ENCODE measurements around the gene RAB44. TPM values are rescaled to one million over a fixed set of nuclear protein-coding genes. Genes with fewer than 3 reads are reported as not detected.

RAB44 gene
- total and polyA plus RNA-seq, 4 donors, result 0.29 to 0.66 TPM; not detected in 2

GRCh38 chr6:36665180-36665579 is 32.4 kb upstream of the RAB44 start:
- 97% methylated on average over 4 of the region's 4 CpGs for WGBS, 2 donors
- no peak for ATAC-seq (ENCODE audit: low FRiP score)
- H3K36me3 ChIP-seq (ENCODE audit: control insufficient read depth in 1 of 2, insufficient read depth in 2 of 2, low read length in 1 of 2), result no peaks in the 10 kb centered on the region
- DNase-seq, result no peak
- H3K4me1 ChIP-seq (ENCODE audit: control insufficient read depth in 1 of 2, insufficient read depth in 2 of 2, low read length in 2 of 2), result no peaks in the 10 kb centered on the region
- H3K9me3 ChIP-seq (ENCODE audit: control insufficient read depth, low read length), result no peaks in the 10 kb centered on the region
- intact Hi-C loops (cut with DNase I), result no loop called here
- H3K27me3 ChIP-seq (ENCODE audit: control insufficient read depth in 1 of 2, insufficient read depth in 2 of 2, low read length in 1 of 2), result no peaks in the 10 kb centered on the region
- no peak overlapping the region for H3K4me3 ChIP-seq (ENCODE audit: low read length in 2 of 2)
- H3K27ac ChIP-seq (ENCODE audit: low read depth in 1 of 2, low read length in 2 of 2), result no peak overlapping the region

GRCh38 chr6:36666287-36666686 is 31.3 kb upstream of the RAB44 start:
- no peak for ATAC-seq (ENCODE audit: low FRiP score)
- DNase-seq, result no peak
- WGBS, 2 donors, result 97% methylated on average over 2 of the region's 2 CpGs
- Histone ChIP-seq H3K36me3 (ENCODE audit: control insufficient read depth in 1 of 2, insufficient read depth in 2 of 2, low read length in 1 of 2) (no peaks in the 10 kb centered on the region), H3K27me3 (ENCODE audit: control insufficient read depth in 1 of 2, insufficient read depth in 2 of 2, low read length in 1 of 2) (no peaks in the 10 kb centered on the region), H3K4me1 (ENCODE audit: control insufficient read depth in 1 of 2, insufficient read depth in 2 of 2, low read length in 2 of 2) (no peaks in the 10 kb centered on the region), H3K27ac (ENCODE audit: low read depth in 1 of 2, low read length in 2 of 2) (no peak overlapping the region), H3K4me3 (ENCODE audit: low read length in 2 of 2) (no peak overlapping the region), H3K9me3 (ENCODE audit: control insufficient read depth, low read length) (no peaks in the 10 kb centered on the region)
- intact Hi-C loops (cut with DNase I), result no loop called here

DNA sequence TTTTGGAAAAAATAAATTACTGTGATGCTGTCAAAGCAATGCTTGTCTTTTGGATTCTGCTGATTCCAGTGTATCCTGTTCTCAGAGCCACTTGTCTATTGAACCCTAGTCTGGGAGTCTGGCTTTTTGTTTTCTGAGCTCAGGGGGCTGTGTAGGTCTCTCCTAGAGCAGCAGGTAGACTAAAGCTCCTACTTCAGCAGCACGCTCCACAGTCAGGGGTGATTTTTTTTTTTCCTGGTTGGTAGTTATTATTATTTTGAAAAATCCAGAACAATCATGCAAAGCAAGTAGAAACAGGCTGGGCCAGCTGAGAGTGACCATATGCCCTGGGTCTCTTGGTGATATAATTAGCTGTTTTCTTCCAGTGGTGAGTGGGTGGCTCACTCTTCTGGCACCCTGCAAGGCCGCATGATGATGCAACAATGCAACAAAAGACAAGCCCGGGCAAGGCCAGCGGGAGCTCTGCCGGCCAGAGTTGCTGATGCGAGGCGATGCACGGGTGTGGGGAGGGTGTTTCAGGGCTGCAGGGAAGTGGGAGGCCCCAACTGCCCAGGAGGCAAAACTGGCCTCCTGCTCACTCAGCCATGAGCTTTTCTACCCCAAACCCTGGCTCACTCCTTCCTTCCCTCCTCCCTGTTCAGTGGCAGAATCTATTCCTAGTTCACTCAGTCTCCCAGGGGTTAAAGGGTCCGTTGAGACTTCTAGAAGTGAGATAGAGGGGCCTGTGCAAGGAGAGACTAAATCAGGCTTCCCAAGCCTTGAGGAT is 30.6 kb upstream of the RAB44 start:
- WGBS, 2 donors, result 25 to 47% methylated on average over 9 of the region's 9 CpGs
- peak; percentile 91 to 95 for DNase-seq
- H3K27ac ChIP-seq (ENCODE audit: low read depth in 1 of 2, low read length in 2 of 2), result peak overlapping the region in 1 of 2 donors; percentile 13
- H3K36me3 ChIP-seq (ENCODE audit: control insufficient read depth in 1 of 2, insufficient read depth in 2 of 2, low read length in 1 of 2), result no peaks in the 10 kb centered on the region
- intact Hi-C loops (cut with DNase I), result no loop called here
- H3K4me3 ChIP-seq (ENCODE audit: low read length in 2 of 2), result no peak overlapping the region
- H3K9me3 ChIP-seq (ENCODE audit: control insufficient read depth, low read length), result no peaks in the 10 kb centered on the region
- no peaks in the 10 kb centered on the region for H3K27me3 ChIP-seq (ENCODE audit: control insufficient read depth in 1 of 2, insufficient read depth in 2 of 2, low read length in 1 of 2)
- ATAC-seq (ENCODE audit: low FRiP score), result peak; percentile 90
- H3K4me1 ChIP-seq (ENCODE audit: control insufficient read depth in 1 of 2, insufficient read depth in 2 of 2, low read length in 2 of 2), result no peaks in the 10 kb centered on the region

- Histone ChIP-seq H3K9me3 (ENCODE audit: control insufficient read depth, low read length) (no peaks in the 10 kb centered on the region), H3K27me3 (ENCODE audit: control insufficient read depth in 1 of 2, insufficient read depth in 2 of 2, low read length in 1 of 2) (no peaks in the 10 kb centered on the region), H3K36me3 (ENCODE audit: control insufficient read depth in 1 of 2, insufficient read depth in 2 of 2, low read length in 1 of 2) (no peaks in the 10 kb centered on the region), H3K27ac (ENCODE audit: low read depth in 1 of 2, low read length in 2 of 2) (no peak overlapping the region), H3K4me1 (ENCODE audit: control insufficient read depth in 1 of 2, insufficient read depth in 2 of 2, low read length in 2 of 2) (no peaks in the 10 kb centered on the region), H3K4me3 (ENCODE audit: low read length in 2 of 2) (no peak overlapping the region)
- DNase-seq (no peak), ATAC-seq (ENCODE audit: low FRiP score) (no peak)
- intact Hi-C loops (cut with DNase I), result no loop called here
- WGBS, 2 donors, result 91 to 93% methylated on average over 7 of the region's 7 CpGs
Observed at GRCh38 chr6:36668591-36668990, 29.0 kb upstream of the RAB44 start.

GRCh38 chr6:36669002-36669401 is 28.6 kb upstream of the RAB44 start:
- DNase-seq, result no peak
- intact Hi-C loops (cut with DNase I), result no loop called here
- no peak for ATAC-seq (ENCODE audit: low FRiP score)
- Histone ChIP-seq H3K4me1 (ENCODE audit: control insufficient read depth in 1 of 2, insufficient read depth in 2 of 2, low read length in 2 of 2) (no peaks in the 10 kb centered on the region), H3K27me3 (ENCODE audit: control insufficient read depth in 1 of 2, insufficient read depth in 2 of 2, low read length in 1 of 2) (no peaks in the 10 kb centered on the region), H3K27ac (ENCODE audit: low read depth in 1 of 2, low read length in 2 of 2) (no peak overlapping the region), H3K9me3 (ENCODE audit: control insufficient read depth, low read length) (no peaks in the 10 kb centered on the region), H3K4me3 (ENCODE audit: low read length in 2 of 2) (no peak overlapping the region), H3K36me3 (ENCODE audit: control insufficient read depth in 1 of 2, insufficient read depth in 2 of 2, low read length in 1 of 2) (no peaks in the 10 kb centered on the region)
- 89 to 93% methylated on average over 6 of the region's 6 CpGs for WGBS, 2 donors

DNA sequence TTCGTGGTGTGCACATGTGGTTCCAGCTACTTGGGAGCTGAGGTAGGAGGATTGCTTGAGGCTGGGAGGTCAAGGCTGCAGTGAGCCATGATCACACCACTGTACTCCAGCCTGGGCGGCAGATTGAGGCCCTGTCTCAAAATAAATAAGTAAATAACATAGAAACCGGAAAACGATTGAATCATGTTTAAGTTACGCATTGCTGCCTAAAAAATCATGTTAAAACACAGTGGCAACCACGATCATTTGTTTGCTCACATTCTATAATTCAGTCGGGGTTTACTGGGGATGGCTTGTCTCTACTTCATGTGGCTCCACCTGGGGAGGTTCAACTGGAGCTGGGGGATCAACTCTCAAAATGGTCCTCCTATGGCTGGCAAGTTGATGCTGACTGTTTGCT is 27.4 kb upstream of the RAB44 start:
- Histone ChIP-seq H3K9me3 (ENCODE audit: control insufficient read depth, low read length) (no peaks in the 10 kb centered on the region), H3K36me3 (ENCODE audit: control insufficient read depth in 1 of 2, insufficient read depth in 2 of 2, low read length in 1 of 2) (no peaks in the 10 kb centered on the region), H3K27me3 (ENCODE audit: control insufficient read depth in 1 of 2, insufficient read depth in 2 of 2, low read length in 1 of 2) (no peaks in the 10 kb centered on the region), H3K4me3 (ENCODE audit: low read length in 2 of 2) (no peak overlapping the region), H3K27ac (ENCODE audit: low read depth in 1 of 2, low read length in 2 of 2) (no peak overlapping the region), H3K4me1 (ENCODE audit: control insufficient read depth in 1 of 2, insufficient read depth in 2 of 2, low read length in 2 of 2) (no peaks in the 10 kb centered on the region)
- DNase-seq (no peak), ATAC-seq (ENCODE audit: low FRiP score) (no peak)
- 97% methylated on average over 7 of the region's 7 CpGs for WGBS, 2 donors
- intact Hi-C loops (cut with DNase I), result no loop called here

DNA sequence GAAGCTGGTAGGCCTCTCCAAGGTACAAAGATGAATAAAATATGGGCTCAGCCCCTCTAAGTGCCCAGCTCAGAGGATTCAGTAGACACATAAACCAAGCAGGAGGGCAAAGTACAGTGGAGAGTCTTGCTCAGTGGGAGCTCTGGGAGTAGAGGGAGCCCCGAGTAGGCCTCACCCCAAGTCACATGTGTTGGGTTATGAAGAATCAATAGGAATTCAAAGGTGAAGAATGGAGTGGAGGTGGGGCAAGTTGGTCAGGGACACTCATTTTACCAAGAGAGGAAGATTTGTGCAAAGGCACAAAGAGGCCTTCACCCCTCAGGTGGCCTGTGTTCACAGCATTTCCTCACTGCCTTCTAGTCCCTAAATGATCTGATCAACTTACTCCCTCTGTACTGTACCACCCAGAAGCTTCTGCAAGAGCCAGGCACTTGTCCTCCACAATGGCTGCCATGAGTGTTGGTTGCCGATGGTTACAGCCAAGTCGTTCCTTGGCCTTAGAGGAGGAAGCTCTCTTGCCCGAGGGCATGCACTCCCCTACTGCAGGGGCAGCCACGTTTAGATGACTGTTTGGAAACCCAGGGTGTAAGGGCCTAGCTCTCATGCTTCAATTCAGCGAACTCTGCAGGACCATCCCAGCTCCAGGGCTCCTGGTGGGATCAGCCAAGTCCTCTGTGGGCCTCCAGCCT is 25.8 kb upstream of the RAB44 start:
- intact Hi-C loops (cut with DNase I), result no loop called here
- Histone ChIP-seq H3K36me3 (ENCODE audit: control insufficient read depth in 1 of 2, insufficient read depth in 2 of 2, low read length in 1 of 2) (no peaks in the 10 kb centered on the region), H3K4me3 (ENCODE audit: low read length in 2 of 2) (no peak overlapping the region), H3K27me3 (ENCODE audit: control insufficient read depth in 1 of 2, insufficient read depth in 2 of 2, low read length in 1 of 2) (no peaks in the 10 kb centered on the region), H3K27ac (ENCODE audit: low read depth in 1 of 2, low read length in 2 of 2) (no peak overlapping the region), H3K4me1 (ENCODE audit: control insufficient read depth in 1 of 2, insufficient read depth in 2 of 2, low read length in 2 of 2) (no peaks in the 10 kb centered on the region), H3K9me3 (ENCODE audit: control insufficient read depth, low read length) (no peaks in the 10 kb centered on the region)
- DNase-seq (no peak), ATAC-seq (ENCODE audit: low FRiP score) (no peak)
- 88 to 93% methylated on average over 6 of the region's 6 CpGs for WGBS, 2 donors

DNA sequence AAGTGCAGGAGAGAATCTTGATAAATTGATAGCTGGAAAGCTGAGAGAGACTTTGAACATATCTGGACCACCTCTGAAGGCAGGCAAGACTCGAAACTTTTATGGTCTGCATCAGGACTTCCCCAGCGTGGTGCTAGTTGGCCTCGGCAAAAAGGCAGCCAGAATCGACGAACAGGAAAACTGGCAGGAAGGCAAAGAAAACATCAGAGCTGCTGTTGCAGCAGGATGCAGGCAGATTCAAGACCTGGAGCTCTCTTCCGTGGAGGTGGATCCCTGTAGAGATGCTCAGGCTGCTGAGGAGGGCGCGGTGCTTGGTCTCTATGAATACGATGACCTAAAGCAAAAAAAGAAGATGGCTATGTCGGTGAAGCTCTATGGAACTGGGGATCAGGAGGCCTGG is 23.7 kb upstream of the RAB44 start:
- WGBS, 2 donors, result 44 to 48% methylated on average over 10 of the region's 10 CpGs
- H3K4me1 ChIP-seq (ENCODE audit: control insufficient read depth in 1 of 2, insufficient read depth in 2 of 2, low read length in 2 of 2), result no peaks in the 10 kb centered on the region
- peaks cover 0 to 2% of the 10 kb centered on the region in 2 donors for H3K27me3 ChIP-seq (ENCODE audit: control insufficient read depth in 1 of 2, insufficient read depth in 2 of 2, low read length in 1 of 2)
- H3K36me3 ChIP-seq (ENCODE audit: control insufficient read depth in 1 of 2, insufficient read depth in 2 of 2, low read length in 1 of 2), result no peaks in the 10 kb centered on the region
- ATAC-seq (ENCODE audit: low FRiP score) (no peak), DNase-seq (no peak)
- H3K27ac ChIP-seq (ENCODE audit: low read depth in 1 of 2, low read length in 2 of 2), result no peak overlapping the region
- H3K4me3 ChIP-seq (ENCODE audit: low read length in 2 of 2), result no peak overlapping the region
- no peaks in the 10 kb centered on the region for H3K9me3 ChIP-seq (ENCODE audit: control insufficient read depth, low read length)
- intact Hi-C loops (cut with DNase I), result no loop called here

GRCh38 chr6:36674942-36675341 is 22.7 kb upstream of the RAB44 start:
- no peaks in the 10 kb centered on the region for H3K36me3 ChIP-seq (ENCODE audit: control insufficient read depth in 1 of 2, insufficient read depth in 2 of 2, low read length in 1 of 2)
- H3K27ac ChIP-seq (ENCODE audit: low read depth in 1 of 2, low read length in 2 of 2), result no peak overlapping the region
- DNase-seq, result no peak
- 95 to 97% methylated on average over 7 of the region's 7 CpGs for WGBS, 2 donors
- intact Hi-C loops (cut with DNase I), result no loop called here
- H3K27me3 ChIP-seq (ENCODE audit: control insufficient read depth in 1 of 2, insufficient read depth in 2 of 2, low read length in 1 of 2), result peaks cover 0 to 2% of the 10 kb centered on the region in 2 donors
- no peak overlapping the region for H3K4me3 ChIP-seq (ENCODE audit: low read length in 2 of 2)
- no peak for ATAC-seq (ENCODE audit: low FRiP score)
- H3K9me3 ChIP-seq (ENCODE audit: control insufficient read depth, low read length), result no peaks in the 10 kb centered on the region
- H3K4me1 ChIP-seq (ENCODE audit: control insufficient read depth in 1 of 2, insufficient read depth in 2 of 2, low read length in 2 of 2), result no peaks in the 10 kb centered on the region
